Uterus (tissue), 4 donors: Measurements from ENCODE around the gene CPNE4. TPM values are rescaled to one million over a fixed set of nuclear protein-coding genes. Genes with fewer than 3 reads are reported as not detected.

ENCODE experiments used
- DNase-seq, 2 donors: peaks; one replicate each; pipeline ENCODE4 v3.0.0-alpha.2; 2019 to 2020
- H3K27ac ChIP-seq, 2 donors: fragments of 200-600 bp; sonication (generic); 1 replicate in 1 of 2; 2 replicates in 1 of 2; pipeline ENCODE4 v1.5.1; 2016 to 2018
- H3K27me3 ChIP-seq, 2 donors: fragments of 200-600 bp; sonication (generic); one replicate each; pipeline ENCODE4 v1.5.1; 2018 to 2019; ENCODE audit warnings: control low read depth in 1 of 2
- H3K36me3 ChIP-seq, 2 donors: fragments of 200-600 bp; sonication (generic); one replicate each; pipeline ENCODE4 v1.5.1; 2019; ENCODE audit warnings: control low read depth in 1 of 2
- H3K4me1 ChIP-seq, 2 donors: fragments of 200-600 bp; sonication (generic); one replicate each; pipeline ENCODE4 v1.5.1; 2018 to 2019; ENCODE audit warnings: control low read depth in 1 of 2
- H3K4me3 ChIP-seq, 2 donors: fragments of 200-600 bp; sonication (generic); 1 replicate in 1 of 2; 2 replicates in 1 of 2; pipeline ENCODE4 v1.5.1; 2018 to 2019; ENCODE audit warnings: mild to moderate bottlenecking in 1 of 2
- H3K9me3 ChIP-seq, 2 donors: fragments of 200-600 bp; sonication (generic); one replicate each; pipeline ENCODE4 v1.5.1; 2019; ENCODE audit warnings: control low read depth in 1 of 2
- POLR2A ChIP-seq, 2 donors: fragments of 450-650 bp; IDR thresholded peaks; one replicate each; pipeline ENCODE4 v1.6.1; 2016; ENCODE audit warnings: antibody characterized with exemption in 2 of 2, mild to moderate bottlenecking in 1 of 2, moderate library complexity in 1 of 2
- intact Hi-C: fragments of 100-400 bp; cut with DNase I; formaldehyde crosslinking; loops from one replicate; pipeline ENCODE4 v1.15.1; 2023; ENCODE audit warnings: low total_unique reads
- total RNA-seq, 4 donors: library from RNA; depleted of rRNA in 3 of 4; stranded (reverse); fragments of >200 nt in 3 of 4; gene quantifications; one replicate each; pipeline versions ENCODE4 v1.1.0 to v1.2.4, GENCODE V29; 2014 to 2023
- TF ChIP-seq, protein P1 (sequence below), 4 experiments: fragments of 200-600 bp in 2 of 4; fragments of 450-650 bp in 2 of 4; sonication (generic) in 2 of 4; IDR thresholded peaks; one replicate each; pipeline ENCODE4 v1.5.1; 2016 to 2019; ENCODE audit warnings: antibody characterized with exemption in 4 of 4, mild to moderate bottlenecking in 2 of 4, moderate library complexity in 1 of 4
- donor health status: DM: yes; HTN: yes; CAD: no.

The CPNE4 gene
- total RNA-seq, 4 donors from 2014 or later, result 0.35 TPM; not detected in 3

DNA sequence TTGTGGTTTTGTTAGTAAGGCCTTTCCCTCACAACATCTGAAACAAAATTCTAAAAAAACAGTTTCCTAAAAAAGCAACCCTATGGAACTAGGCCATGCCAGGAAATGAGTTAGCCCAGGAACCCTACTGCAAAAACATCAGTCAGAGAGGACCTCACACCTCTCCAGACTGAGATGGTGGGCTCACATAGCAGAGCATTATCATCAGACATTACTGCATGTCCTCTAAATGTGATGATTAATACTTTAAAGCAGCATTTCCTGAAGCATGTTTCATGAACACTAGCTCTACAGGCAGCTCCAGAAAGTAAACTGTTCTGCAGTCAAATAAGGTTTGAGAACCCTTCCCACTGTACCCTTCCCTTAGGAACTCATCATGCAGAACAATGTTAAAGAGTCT lies 299.7 kb downstream of the CPNE4 start:
- Histone ChIP-seq H3K4me1 (no peaks in the 10 kb centered on the region), H3K27ac (no peak overlapping the region), H3K4me3 (no peak overlapping the region), H3K36me3 (no peaks in the 10 kb centered on the region), H3K27me3 (no peaks in the 10 kb centered on the region), H3K9me3 (no peaks in the 10 kb centered on the region)
- intact Hi-C loops, result no loop called here
- no peak for DNase-seq
- TF ChIP-seq, protein P1, sequence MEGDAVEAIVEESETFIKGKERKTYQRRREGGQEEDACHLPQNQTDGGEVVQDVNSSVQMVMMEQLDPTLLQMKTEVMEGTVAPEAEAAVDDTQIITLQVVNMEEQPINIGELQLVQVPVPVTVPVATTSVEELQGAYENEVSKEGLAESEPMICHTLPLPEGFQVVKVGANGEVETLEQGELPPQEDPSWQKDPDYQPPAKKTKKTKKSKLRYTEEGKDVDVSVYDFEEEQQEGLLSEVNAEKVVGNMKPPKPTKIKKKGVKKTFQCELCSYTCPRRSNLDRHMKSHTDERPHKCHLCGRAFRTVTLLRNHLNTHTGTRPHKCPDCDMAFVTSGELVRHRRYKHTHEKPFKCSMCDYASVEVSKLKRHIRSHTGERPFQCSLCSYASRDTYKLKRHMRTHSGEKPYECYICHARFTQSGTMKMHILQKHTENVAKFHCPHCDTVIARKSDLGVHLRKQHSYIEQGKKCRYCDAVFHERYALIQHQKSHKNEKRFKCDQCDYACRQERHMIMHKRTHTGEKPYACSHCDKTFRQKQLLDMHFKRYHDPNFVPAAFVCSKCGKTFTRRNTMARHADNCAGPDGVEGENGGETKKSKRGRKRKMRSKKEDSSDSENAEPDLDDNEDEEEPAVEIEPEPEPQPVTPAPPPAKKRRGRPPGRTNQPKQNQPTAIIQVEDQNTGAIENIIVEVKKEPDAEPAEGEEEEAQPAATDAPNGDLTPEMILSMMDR (IDR thresholded peaks at IDR 0.05), result no peak
- TF ChIP-seq POLR2A (IDR thresholded peaks at IDR 0.05), result no peak

DNA sequence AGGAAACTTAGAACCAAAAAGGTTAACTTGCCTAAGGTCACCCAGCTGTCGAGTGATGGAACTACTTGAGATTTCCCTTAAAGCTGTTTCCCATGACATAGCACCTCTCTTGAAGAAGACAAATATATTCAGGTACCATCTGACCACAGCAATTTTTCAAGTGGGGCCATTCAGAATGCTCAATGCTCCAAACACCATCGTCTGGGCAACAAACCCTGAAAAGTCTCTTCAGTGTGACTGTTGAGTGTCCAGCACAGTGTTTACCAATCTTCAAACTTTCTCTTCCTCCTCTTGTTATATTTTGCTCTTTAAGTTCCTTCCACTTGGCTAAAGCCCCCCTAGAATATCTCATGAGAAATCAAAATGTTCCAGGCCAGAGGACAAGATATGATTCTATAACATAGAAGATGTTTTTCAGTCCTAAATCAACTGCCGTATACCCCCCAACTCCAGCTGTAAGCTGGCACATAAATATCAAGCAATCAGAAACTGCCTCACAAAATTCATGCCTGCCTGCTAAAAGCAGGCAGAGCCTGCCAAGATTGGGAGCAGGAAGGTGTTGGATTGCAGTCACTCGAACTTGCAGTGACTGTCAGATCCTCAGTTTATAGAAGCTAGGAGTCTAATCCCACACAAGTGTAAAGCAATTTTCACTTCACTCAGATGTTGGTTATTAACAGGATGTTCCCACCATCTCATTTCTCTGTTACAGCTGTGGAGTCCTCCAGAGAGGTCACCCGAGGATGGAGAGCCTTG lies 301.6 kb downstream of the CPNE4 start:
- Histone ChIP-seq H3K27ac (no peak overlapping the region), H3K36me3 (no peaks in the 10 kb centered on the region), H3K4me3 (no peak overlapping the region), H3K4me1 (no peaks in the 10 kb centered on the region), H3K27me3 (no peaks in the 10 kb centered on the region), H3K9me3 (no peaks in the 10 kb centered on the region)
- no peak for TF ChIP-seq POLR2A (IDR thresholded peaks at IDR 0.05)
- TF ChIP-seq, protein P1 (IDR thresholded peaks at IDR 0.05), result no peak
- DNase-seq, result no peak
- intact Hi-C loops, result no loop called here

DNA sequence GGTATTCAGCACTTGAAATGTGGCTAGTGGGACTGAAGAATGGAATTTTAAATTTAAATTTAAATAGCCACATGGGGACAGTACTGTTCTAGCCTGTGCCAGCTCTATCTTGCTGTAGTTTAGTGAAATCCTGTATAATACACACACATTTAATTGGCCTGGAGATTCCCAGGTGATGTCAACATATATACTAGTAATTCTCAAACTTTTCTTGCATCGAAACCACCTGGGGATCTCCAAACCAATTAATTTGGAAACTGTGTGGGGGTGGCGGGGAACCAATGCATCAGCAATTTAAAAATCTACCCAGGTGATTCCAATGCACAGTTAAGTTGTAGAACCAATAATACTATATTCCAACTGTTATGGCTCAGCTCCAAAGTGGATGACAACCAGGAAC lies 303.1 kb downstream of the CPNE4 start:
- Histone ChIP-seq H3K4me1 (no peaks in the 10 kb centered on the region), H3K36me3 (no peaks in the 10 kb centered on the region), H3K4me3 (no peak overlapping the region), H3K27ac (no peak overlapping the region), H3K9me3 (no peaks in the 10 kb centered on the region), H3K27me3 (no peaks in the 10 kb centered on the region)
- TF ChIP-seq POLR2A (IDR thresholded peaks at IDR 0.05), result no peak
- TF ChIP-seq, protein P1 (IDR thresholded peaks at IDR 0.05), result no peak
- no peak for DNase-seq
- intact Hi-C loops, result no loop called here

DNA sequence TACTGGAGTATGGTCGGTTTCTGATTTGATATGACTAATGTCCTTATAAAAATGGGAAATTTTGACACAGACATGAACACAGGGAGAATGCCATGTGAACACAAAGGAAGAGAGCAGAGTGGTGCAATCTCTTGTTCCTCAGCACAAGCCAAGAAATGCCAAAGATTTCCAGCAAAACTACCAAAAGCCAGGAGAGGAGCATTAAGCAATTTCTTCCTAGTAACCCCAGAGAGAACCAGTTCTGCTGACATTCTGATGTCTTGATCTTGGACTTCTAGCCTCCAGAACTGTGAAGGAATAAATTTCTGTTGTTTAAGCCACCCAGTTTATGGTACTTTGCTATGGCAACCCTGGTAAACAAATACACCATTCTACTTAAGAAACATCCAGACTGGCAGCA lies 304.2 kb downstream of the CPNE4 start:
- Histone ChIP-seq H3K27me3 (no peaks in the 10 kb centered on the region), H3K27ac (no peak overlapping the region), H3K4me1 (no peaks in the 10 kb centered on the region), H3K36me3 (no peaks in the 10 kb centered on the region), H3K4me3 (no peak overlapping the region), H3K9me3 (no peaks in the 10 kb centered on the region)
- DNase-seq, result no peak
- TF ChIP-seq, protein P1 (IDR thresholded peaks at IDR 0.05), result no peak
- TF ChIP-seq POLR2A (IDR thresholded peaks at IDR 0.05), result no peak
- intact Hi-C loops, result no loop called here

DNA sequence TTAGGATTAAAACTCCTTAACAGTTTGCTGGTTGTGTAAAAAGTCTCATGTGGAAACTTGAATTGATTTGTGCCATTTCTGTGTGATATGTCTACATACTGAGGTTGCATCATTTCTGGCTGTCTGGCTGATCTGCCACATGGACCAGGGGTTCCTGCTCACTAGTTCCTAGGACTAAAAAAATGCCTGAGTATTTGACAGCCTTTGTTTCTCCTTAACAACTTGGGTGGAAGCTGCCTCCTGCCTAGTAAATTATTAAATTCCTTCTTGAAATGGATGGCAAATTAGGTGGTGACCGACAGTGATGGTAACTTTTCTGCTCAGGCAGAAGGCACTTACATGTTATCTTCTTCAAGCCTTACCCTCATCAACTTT lies 305.2 kb downstream of the CPNE4 start:
- Histone ChIP-seq H3K27me3 (no peaks in the 10 kb centered on the region), H3K27ac (no peak overlapping the region), H3K4me3 (no peak overlapping the region), H3K36me3 (no peaks in the 10 kb centered on the region), H3K4me1 (no peaks in the 10 kb centered on the region), H3K9me3 (no peaks in the 10 kb centered on the region)
- no peak for TF ChIP-seq POLR2A (IDR thresholded peaks at IDR 0.05)
- TF ChIP-seq, protein P1 (IDR thresholded peaks at IDR 0.05), result no peak
- intact Hi-C loops, result no loop called here
- DNase-seq, result no peak
